Measurements from ENCODE around the gene DAGLA.

Gene DAGLA

DNA sequence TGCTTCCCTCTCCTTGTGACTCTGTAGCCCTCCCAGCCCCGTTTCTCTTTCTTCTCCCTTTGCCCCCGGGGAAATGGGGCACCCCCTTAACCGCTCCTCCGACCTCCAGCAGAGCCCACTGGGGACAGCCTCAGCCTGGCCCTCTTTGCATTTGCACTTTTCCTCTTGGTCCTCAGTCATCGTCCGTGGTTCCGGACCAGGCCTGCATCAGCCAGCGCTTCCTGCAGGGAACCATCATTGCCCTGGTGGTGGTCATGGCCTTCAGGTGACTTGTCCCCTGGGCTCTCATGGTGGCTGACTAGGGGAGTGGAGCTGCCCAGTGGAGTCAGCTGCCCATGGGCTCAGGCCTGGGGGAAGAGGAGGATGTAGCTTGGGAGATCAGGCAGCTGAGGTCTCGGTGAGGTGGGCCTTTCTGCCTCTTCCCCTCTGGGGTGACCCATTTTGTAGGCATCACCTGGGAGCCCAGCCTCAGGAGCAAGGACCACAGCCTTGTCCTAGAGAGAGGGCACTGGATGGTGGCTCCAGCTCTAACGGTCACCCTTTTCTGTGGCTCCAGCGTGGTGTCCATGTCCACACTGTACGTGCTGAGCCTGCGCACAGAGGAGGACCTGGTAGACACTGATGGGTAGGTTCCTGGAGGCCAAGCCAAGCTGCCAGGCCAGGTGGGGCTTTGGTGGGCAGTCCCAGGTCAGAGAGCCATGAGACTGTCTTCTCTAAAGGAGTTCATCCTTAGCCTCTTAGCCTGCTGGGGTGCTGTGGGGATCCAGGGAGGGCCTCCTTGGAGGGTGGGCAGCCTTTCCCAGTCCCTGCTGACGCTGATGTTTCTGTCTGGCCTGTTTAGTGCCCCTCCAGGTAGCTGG lies 99.7 kb downstream of the DAGLA start:
- DNase-seq (ENCODE audit: low spot score): no peak

GRCh38 chr11:61780581-61781162 lies 100.5 kb downstream of the DAGLA start:
- DNase-seq (ENCODE audit: low spot score): no peak

- no peak for DNase-seq (ENCODE audit: low spot score)
These were observed 101.4 kb downstream of the DAGLA start for GRCh38 chr11:61781585-61781984.

DNA sequence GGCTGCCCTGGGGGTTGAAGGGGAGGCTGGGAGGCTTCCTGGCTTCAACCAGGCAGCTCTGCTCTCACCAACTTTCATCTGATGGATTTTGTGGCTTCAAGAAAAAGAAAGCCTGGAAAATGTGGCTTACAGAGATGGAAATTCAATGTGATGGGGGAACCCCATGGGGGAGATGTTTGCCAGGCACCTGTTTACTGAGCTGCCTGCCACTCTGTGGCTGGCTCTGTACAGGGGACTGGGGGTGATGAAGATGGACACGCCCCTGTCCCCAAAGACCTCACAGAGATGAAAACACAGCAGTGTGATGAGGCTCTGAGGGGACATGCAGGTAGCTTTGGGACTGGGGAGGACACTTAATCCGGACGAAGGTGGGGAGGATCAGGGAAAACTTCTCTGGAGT lies 102.1 kb downstream of the DAGLA start:
- DNase-seq (ENCODE audit: low spot score): no peak

DNA sequence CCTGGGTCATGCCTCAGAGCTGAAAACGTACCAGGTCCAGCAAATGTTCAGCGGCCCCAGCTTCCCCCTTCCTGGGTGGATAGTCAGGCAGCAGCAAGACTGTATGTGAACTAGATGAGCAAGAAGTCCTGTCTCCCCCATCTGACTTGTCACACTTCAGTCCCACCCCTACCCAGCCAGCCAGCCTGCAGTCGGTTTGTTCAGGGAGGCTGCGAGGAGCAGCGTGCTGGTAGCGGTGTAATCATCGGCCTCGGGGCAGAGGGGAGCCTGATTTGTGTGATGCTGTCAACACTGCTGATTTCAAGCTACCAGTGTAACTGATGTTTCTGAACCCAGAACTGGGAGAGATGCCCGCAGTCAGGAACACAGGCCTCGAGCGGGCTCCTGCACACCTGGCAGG lies 102.7 kb downstream of the DAGLA start:
- DNase-seq (ENCODE audit: low spot score): no peak

GRCh38 chr11:61783717-61784505 lies 103.7 kb downstream of the DAGLA start:
- no peak for DNase-seq (ENCODE audit: low spot score)

DNA sequence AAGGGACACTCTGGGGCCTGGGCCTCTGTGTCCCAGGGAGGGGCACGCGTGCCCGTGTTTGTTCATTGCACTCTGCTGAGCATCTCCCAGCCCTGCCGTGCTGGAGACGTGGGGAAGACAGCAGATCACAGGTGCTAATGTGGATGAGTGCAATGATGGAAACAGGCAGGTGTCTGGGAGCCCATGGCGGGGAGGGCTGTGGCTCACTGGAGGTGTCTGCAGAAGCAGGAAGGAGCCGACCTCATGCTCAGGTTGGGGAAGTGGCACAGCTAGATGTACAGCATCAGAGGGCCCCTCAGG lies 104.3 kb downstream of the DAGLA start:
- no peak for DNase-seq (ENCODE audit: low spot score)

DNA sequence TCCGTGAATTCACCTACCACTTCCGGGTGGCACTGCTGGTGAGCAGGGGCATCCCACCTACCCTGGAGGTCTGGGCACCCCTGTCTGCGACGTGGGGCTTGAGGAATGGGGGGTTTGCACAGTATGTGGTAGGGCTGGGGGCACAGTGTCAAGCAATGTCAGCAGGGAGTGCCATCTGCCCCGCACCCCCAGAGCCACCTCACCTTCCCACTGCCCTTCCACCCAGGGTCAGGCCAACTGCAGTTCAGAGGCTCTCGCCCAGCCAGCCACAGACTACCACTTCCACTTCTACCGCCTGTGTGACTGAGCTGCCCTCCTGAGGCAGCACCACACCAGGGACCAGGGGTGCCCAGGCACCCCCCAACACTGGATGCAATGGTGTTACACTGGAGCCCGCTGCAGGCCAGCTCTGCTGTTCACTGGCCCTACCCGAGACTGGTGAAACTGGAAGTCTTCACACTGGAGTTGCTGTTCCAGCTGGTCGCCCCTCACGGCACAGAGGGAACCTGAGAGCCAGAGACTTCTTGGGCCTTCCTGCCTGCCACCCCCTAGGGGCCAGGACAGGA lies 105.7 kb downstream of the DAGLA start:
- DNase-seq (ENCODE audit: low spot score): no peak

- peak; percentile 91 for DNase-seq (ENCODE audit: low spot score)
These were observed 107.8 kb downstream of the DAGLA start for GRCh38 chr11:61787928-61788491.

DNA sequence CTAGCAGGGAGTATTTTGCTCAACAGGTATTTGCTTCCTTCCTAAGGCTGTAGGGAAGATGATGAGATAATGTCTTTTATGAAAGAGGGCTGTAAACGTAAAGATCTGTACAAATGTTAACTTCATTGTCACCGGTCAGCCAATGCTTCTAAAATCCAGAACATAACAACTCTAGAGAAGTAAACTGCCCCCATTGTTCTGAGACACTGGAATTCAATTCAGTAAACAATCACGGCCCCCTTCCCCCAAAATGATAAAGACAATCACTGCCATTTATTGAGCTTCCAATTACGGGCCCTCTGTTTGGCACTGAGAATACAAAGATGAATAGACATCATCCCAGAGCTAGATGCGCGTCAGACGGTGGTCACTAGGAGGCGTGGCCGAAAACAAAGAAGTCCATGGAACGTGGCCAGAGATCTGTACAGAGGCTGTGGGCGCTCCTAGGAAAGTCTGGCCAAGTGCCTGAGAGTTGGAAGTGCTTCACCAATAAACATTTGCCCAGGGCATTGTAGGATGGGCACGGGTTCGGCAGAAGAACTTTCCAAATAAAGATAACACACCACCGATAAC lies 111.6 kb downstream of the DAGLA start:
- peak; percentile 97 for DNase-seq (ENCODE audit: low spot score)

DNA sequence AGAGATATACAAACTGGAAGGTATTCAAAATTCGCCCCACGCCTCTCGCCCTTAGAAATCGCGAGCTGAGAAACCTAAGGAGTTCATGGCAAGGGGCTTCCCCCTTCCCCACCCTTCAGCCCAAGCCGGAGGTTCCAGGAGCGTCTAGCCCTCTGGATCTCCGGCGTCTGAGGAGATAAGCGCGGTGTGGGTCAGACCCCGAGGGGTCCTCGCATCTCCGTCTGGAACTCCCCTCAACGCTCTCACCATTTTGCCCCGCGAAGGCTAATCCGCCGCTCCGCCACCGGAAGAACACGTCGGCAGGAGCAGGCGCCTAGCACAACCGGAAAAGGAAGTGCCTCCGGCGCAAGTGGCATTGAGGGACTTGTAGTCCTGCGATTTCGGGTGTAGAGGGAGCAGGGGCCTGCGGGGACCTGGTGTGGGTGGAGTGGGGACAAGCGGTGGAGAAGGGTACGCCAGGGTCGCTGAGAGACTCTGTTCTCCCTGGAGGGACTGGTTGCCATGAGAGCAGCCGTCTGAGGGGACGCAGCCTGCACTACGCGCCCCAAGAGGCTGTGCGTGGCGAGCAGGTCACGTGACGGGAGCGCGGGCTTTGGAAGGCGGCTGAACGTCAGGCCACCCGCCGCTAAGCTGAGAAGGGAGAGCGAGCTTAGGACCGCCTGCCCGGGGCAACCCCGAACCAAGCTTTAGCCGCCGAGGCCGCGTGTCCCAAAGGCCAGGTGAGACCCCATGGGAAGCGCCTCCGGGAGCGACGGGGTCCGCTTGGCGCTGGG lies 112.3 kb downstream of the DAGLA start, which contains the start of the genes FEN1 and TMEM258:
FEN1 (plus strand) TSS at position 602 of the 773 bp plus-strand sequence. CDS start 2,451 bp downstream, outside the sequence.
TMEM258 (minus strand) TSS at position 290 of the 773 bp plus-strand sequence; CDS start at position 249, 41 bp downstream.
- DNase-seq (ENCODE audit: low spot score): peak; percentile 95

DNA sequence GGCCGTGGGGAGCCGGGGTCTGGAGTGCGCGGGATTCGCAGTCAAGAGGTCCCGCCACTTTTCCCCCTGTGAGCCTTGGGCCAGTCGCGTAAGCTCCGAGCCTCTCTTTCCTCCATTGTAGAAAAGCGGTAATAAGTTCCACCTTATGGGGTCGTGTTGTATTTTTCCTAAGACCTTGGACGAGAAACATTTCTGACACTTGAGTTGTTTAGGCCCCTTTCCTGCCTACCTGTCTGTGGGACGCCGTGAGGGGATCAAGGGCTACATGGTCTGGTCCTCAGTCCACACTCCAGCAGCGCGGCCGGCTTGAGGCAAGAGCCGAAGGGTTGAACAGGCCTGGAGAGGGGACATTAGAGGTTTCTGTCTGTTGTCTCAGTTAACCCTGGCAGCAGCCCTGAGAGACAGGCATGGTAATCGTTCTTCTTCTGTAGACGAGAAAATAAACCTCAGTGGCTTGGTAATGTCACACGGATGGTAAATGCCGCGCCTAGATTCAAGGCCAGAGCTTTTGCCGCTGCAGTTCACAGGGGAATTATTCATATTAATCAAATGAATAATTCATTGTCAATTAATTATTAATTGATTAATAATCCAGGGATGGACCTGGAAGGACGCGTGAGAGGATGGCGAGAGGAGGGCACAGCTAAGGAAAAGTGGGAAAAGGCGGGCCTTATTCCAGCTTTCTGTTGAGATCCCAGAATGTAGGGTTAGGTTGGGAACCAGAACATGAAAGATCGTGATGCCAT lies 113.1 kb downstream of the DAGLA start:
- DNase-seq (ENCODE audit: low spot score): no peak

DNA sequence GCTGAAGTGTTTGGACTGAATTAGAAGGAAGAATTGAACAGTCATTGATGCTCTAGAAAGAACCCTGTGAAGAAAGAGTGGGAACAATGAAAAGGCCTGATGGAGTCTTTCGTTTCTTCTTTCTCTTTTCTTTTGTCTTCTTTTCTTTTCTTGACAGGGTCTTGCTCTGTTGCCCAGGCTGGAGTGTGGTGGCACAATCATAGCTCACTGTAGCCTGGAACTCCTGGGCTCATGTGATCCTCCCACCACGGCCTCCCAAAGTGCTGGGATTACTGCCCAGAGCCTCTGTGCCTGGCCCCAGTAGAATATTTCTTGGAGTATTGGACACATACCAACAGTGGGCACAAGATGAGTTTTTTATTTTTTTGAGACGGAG lies 113.6 kb downstream of the DAGLA start:
- DNase-seq (ENCODE audit: low spot score): no peak

DNA sequence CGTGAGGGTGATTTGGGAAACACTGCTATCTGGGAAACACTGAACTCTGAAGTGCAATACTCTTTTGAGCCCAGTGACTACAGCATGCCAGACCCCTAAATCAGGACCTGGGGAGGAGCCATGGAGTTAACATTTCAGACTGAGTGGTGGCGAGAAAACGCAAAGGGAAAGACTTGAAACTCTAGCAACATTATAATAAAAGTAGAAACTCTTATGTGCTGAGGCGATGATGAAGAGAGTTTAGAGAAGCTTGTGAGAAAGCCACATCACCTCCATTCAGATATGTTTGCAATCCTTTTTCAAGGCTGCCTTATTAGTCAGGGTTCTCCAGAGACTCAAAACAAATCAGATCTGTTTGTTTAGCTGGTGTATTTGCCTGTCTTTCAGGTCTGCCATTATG lies 114.4 kb downstream of the DAGLA start:
- DNase-seq (ENCODE audit: low spot score): no peak

GRCh38 chr11:61795459-61795858 lies 115.3 kb downstream of the DAGLA start:
- DNase-seq (ENCODE audit: low spot score): no peak

DNA sequence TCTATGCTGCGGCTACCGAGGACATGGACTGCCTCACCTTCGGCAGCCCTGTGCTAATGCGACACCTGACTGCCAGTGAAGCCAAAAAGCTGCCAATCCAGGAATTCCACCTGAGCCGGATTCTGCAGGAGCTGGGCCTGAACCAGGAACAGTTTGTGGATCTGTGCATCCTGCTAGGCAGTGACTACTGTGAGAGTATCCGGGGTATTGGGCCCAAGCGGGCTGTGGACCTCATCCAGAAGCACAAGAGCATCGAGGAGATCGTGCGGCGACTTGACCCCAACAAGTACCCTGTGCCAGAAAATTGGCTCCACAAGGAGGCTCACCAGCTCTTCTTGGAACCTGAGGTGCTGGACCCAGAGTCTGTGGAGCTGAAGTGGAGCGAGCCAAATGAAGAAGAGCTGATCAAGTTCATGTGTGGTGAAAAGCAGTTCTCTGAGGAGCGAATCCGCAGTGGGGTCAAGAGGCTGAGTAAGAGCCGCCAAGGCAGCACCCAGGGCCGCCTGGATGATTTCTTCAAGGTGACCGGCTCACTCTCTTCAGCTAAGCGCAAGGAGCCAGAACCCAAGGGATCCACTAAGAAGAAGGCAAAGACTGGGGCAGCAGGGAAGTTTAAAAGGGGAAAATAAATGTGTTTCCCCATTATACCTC lies 115.8 kb downstream of the DAGLA start:
- no peak for DNase-seq (ENCODE audit: low spot score)

Measured in globus pallidus (tissue), 1 donor.